Mesodermal cell (in vitro differentiated cells): ENCODE measurements around the gene CAPN3.

Experiments
- H3K27ac ChIP-seq: 2 replicates; pipeline ENCODE4 v1.7.0; 2013; ENCODE audit warnings: mild to moderate bottlenecking, low read depth, low read length, moderate library complexity; ENCODE audit not compliant: severe bottlenecking
- H3K36me3 ChIP-seq: 2 replicates; pipeline ENCODE4 v1.7.1; 2013; ENCODE audit warnings: mild to moderate bottlenecking, low read length, moderate library complexity; ENCODE audit not compliant: control insufficient read depth, insufficient read depth
- H3K4me1 ChIP-seq: one replicate; pipeline ENCODE4 v1.7.1; 2013; ENCODE audit warnings: mild to moderate bottlenecking, low read length; ENCODE audit not compliant: insufficient read depth, control insufficient read depth, poor library complexity, severe bottlenecking
- H3K4me3 ChIP-seq: 2 replicates; pipeline ENCODE4 v1.7.0; 2013; ENCODE audit warnings: low read length, control low read depth, mild to moderate bottlenecking; ENCODE audit not compliant: insufficient read depth, poor library complexity, severe bottlenecking; ENCODE audit errors: extremely low read depth
- H3K9me3 ChIP-seq: 2 replicates; pipeline ENCODE4 v1.7.1; 2013; ENCODE audit warnings: mild to moderate bottlenecking, low read length, moderate library complexity; ENCODE audit not compliant: control insufficient read depth
- WGBS, 2 experiments: methylation state at CpG; one replicate each; pipeline ENCODE4 v1.1.5; 2013; ENCODE audit warnings: missing lambda C conversion rate in 2 of 2; ENCODE audit not compliant: insufficient coverage in 2 of 2; 5-methylcytosine and 5-hydroxymethylcytosine counted together

Gene CAPN3

DNA sequence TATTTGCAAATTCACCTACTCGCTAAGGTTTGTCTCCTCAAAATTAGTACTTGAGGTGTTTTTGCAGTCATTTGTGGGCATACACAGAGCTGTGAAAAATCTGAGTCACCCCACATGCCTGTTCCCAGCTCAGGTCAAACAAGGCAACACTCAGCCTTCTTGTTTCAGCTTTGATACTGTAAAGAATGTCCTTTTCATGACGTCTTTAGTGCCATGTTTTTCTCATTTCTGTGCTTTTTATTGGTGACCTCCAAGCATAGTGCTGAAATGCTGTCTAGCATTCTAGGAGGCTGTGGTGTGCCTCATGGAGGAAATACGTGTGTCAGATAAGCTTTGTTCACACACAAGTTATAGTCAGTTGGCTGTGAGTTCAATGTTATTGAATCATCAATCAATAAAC is 8.8 kb downstream of the CAPN3 start:
- Histone ChIP-seq H3K9me3 (peaks cover 13% of the 10 kb centered on the region), H3K4me1 (no peaks in the 10 kb centered on the region), H3K4me3 (no peak overlapping the region), H3K27ac (no peak overlapping the region), H3K36me3 (no peaks in the 10 kb centered on the region)
- 95 to 100% methylated on average over 1 to 2 of the region's 3 CpGs for WGBS, 2 experiments

DNA sequence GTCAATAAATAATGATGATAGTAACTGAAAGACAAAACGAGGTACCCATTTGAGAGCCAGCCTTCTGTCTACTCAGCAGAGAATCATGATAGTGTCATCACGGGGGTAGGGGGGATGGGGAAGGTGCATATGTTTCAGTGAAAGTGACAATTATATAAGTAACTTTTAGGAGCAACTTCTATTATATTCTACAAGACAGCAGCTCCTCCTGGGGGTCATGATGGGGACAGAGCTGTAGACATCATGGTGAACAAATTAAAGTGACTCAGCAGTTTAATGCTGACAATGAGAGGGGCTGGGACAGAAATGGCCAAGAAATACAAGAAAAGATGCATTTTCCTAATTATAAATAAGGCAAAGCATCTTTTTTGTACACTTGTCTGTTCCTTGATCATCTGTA is 11.8 kb downstream of the CAPN3 start:
- Histone ChIP-seq H3K9me3 (peaks cover 13% of the 10 kb centered on the region), H3K27ac (no peak overlapping the region), H3K36me3 (no peaks in the 10 kb centered on the region), H3K4me1 (no peaks in the 10 kb centered on the region), H3K4me3 (no peak overlapping the region)
- WGBS, 2 experiments = 100% methylated on average over 1 of the region's 2 CpGs; no CpG with 5 or more reads in 1 of the 2 experiments

DNA sequence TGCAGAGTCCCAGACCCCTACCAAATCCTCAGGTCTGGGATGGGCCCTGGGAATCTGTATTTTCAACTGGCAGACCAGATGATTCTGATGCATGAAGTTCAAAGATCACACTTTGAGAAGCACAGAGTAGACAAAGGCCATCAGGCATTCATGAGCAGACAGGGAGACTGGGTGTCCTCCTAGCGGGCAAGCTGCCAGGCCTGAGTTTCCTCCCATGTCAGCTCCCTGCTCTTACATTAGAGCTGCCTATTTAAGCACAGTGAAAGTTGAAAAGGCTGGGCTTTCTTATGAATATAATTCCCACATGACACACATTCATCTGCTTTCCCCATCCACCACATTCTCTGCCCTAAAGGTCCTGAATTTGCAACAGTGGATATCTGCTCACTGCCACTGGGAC is 14.0 kb downstream of the CAPN3 start:
- 100% methylated on average over 1 of the region's 1 CpG; no CpG with 5 or more reads in 1 of the 2 experiments for WGBS, 2 experiments
- peaks cover 16% of the 10 kb centered on the region for H3K9me3 ChIP-seq
- no peak overlapping the region for H3K27ac ChIP-seq
- no peaks in the 10 kb centered on the region for H3K36me3 ChIP-seq
- no peak overlapping the region for H3K4me3 ChIP-seq
- no peaks in the 10 kb centered on the region for H3K4me1 ChIP-seq

DNA sequence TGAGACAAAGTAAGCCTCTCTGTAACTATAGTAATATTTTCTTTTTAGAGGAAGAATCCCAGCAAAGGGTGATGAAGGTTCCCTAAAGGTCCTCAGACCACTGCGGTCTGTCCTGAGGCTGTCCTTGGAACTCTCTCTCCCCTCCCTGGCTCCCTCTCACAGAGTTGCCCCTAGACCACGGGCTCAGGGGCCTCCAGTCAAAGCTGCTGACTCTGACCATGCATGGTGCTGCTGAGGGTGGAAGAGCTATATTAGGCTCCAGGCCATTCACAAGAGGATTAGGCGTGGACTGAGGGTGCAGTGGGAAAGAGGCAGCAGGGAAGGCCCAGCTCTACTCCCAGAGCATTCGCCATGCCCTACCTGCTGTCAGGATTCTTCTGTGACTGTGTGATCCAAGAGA is 14.6 kb downstream of the CAPN3 start:
- 97 to 100% methylated on average over 3 of the region's 4 CpGs for WGBS, 2 experiments
- H3K9me3 ChIP-seq = peaks cover 9% of the 10 kb centered on the region
- H3K4me1 ChIP-seq = no peaks in the 10 kb centered on the region
- H3K4me3 ChIP-seq = no peak overlapping the region
- H3K36me3 ChIP-seq = no peaks in the 10 kb centered on the region
- no peak overlapping the region for H3K27ac ChIP-seq

DNA sequence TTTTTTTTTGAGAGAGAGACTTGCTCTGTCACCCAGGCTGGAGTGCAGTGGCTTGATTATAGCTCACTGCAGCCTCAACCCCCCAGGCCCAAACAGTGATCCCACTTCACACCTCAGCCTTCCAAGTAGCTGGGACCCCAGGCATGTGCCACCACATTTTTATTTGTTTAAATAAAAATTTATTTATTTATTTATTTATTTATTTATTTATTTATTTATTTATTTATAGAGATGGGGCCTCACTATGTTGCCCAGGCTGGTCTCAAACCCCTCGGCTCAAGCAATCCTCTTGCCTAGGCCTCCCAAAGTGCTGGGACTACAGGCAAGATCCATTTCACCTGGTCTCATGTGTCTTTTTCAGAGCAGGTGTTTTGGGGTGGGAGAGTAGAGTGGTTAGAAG is 15.5 kb downstream of the CAPN3 start:
- Histone ChIP-seq H3K9me3 (peaks cover 9% of the 10 kb centered on the region), H3K36me3 (no peaks in the 10 kb centered on the region), H3K27ac (no peak overlapping the region), H3K4me1 (no peaks in the 10 kb centered on the region), H3K4me3 (no peak overlapping the region)
- WGBS, 2 experiments = 67 to 100% methylated on average over 1 of the region's 1 CpG

DNA sequence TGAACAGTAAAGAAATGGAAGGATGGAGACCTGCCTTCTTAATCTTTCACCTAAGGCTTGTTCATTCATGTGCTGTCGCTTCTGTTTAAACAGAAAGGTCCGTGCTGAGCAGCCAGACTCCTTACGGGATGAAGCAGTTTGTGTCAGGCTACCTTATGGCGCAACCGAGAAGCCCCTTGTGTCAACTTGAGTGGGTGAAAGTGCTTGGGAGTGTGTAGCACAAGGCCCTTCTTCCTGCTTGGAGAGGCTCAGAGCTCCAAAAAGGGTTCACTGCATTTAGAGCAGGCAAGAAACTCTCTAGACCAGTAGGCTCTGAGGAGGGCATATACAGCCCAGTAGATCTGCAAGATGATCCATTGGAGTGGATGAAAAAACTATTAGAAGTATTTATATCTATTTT is 16.0 kb downstream of the CAPN3 start:
- H3K4me1 ChIP-seq = no peaks in the 10 kb centered on the region
- peaks cover 9% of the 10 kb centered on the region for H3K9me3 ChIP-seq
- H3K36me3 ChIP-seq = no peaks in the 10 kb centered on the region
- no peak overlapping the region for H3K27ac ChIP-seq
- WGBS, 2 experiments = 97 to 100% methylated on average over 2 to 5 of the region's 5 CpGs
- H3K4me3 ChIP-seq = no peak overlapping the region

DNA sequence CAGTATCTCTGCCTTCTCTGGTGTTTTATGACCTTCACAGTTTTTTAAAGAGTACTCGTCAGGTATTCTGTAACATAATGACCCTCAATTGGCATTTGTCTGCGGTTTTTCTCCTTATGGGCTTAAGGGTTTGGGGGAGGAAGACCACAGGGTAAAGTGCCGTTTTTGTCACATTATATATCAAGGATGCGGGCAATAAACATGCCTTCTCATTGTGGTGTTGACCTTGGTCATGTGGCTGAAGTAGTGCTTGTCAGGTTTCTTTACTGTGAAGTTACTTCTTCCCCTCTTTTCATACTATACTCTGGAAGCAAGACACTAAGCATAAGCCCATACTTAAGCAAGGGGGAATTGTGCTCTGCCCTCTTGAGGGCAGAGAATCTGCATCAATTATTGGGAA is 16.6 kb downstream of the CAPN3 start:
- Histone ChIP-seq H3K36me3 (no peaks in the 10 kb centered on the region), H3K4me1 (no peaks in the 10 kb centered on the region), H3K4me3 (no peak overlapping the region), H3K9me3 (peaks cover 9% of the 10 kb centered on the region), H3K27ac (no peak overlapping the region)
- 86% methylated on average over 1 of the region's 4 CpGs; no CpG with 5 or more reads in 1 of the 2 experiments for WGBS, 2 experiments

DNA sequence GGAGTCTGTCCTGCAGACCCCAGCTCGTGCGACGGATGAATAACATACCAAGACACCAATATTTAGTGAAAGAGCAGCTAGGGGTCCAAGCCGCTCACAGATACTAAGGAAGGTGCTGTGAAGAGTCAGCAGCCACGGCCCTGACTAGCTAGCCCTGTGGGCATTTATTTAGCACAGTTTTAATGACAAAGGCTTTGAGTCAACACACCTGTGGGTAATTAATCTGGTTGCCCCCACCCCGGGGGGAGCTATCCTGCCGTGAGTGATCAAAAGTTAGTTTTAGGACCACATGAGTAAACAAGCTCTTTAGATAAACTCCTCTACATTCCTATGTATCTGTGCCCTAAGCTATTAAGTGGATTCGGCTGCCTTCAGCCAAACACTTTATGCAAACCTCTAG is 18.7 kb downstream of the CAPN3 start:
- Histone ChIP-seq H3K9me3 (peaks cover 6% of the 10 kb centered on the region), H3K36me3 (no peaks in the 10 kb centered on the region), H3K4me1 (no peaks in the 10 kb centered on the region), H3K4me3 (no peak overlapping the region), H3K27ac (no peak overlapping the region)
- 67 to 83% methylated on average over 2 to 3 of the region's 8 CpGs for WGBS, 2 experiments

DNA sequence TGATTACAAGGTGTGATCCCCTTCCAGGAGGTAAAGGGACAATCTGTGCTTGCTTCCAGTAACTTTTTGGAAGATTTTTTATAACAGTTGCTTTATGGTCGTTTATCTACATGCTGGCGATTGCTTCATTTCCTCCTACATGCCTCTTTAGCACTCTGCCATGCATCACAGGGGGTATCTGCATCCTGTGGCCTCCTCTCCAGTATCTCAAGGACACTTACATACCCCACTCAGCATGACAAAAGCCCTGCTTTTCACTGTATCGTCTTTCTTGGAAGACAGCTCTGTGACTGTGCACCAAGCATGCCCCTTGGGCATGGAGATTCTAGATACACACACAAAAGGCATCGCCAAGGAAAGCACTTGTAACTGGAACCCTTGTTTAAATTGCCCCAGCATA is 25.3 kb downstream of the CAPN3 start:
- 36 to 47% methylated on average over 3 to 4 of the region's 4 CpGs for WGBS, 2 experiments
- no peak overlapping the region for H3K27ac ChIP-seq

DNA sequence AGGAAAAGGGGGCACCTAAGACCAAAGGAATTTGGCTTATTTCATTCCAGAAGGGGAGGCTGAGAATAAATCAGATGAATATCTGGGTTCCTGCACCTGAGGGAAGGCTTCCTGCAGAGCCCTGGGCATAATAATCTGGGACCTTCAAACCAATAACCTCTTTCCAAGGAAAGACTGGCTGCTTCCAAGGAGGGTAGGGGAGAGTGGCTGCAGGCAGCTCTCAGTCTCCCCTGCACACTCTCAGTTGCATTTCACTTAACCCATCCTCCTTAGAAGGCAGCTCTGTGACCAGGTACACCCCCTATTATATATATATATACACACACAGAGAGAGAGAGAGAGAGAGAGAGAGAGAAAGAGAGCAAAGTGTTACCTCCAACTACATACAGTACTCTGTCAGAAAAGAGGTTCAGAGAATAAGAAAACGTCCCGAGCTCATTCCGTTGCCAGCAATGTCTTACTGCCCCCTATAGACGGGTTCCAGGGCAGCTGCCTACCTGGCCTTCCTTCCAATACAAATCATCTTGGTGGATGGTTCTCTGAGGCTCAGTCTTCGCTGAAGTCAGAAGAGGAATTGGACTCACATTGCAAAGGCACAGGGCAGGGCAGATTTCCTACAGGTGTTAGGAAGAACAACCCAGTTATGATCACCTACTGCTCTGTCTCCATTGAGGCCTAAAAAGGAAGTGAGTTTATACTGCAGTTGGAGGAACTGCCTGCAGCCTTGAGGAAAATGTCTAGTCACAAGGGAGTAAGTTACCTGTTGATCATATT is 26.1 kb downstream of the CAPN3 start:
- 13 to 19% methylated on average over 4 to 5 of the region's 5 CpGs for WGBS, 2 experiments
- Histone ChIP-seq H3K4me3 (no peak overlapping the region), H3K27ac (peak overlapping the region; percentile 26), H3K9me3 (no peaks in the 10 kb centered on the region), H3K4me1 (peaks cover 13% of the 10 kb centered on the region), H3K36me3 (no peaks in the 10 kb centered on the region)

More for the DNA sequence above, 25.3 kb downstream of the CAPN3 start:
- Histone ChIP-seq H3K4me3 (no peak overlapping the region), H3K36me3 (no peaks in the 10 kb centered on the region), H3K9me3 (no peaks in the 10 kb centered on the region), H3K4me1 (peaks cover 13% of the 10 kb centered on the region)

DNA sequence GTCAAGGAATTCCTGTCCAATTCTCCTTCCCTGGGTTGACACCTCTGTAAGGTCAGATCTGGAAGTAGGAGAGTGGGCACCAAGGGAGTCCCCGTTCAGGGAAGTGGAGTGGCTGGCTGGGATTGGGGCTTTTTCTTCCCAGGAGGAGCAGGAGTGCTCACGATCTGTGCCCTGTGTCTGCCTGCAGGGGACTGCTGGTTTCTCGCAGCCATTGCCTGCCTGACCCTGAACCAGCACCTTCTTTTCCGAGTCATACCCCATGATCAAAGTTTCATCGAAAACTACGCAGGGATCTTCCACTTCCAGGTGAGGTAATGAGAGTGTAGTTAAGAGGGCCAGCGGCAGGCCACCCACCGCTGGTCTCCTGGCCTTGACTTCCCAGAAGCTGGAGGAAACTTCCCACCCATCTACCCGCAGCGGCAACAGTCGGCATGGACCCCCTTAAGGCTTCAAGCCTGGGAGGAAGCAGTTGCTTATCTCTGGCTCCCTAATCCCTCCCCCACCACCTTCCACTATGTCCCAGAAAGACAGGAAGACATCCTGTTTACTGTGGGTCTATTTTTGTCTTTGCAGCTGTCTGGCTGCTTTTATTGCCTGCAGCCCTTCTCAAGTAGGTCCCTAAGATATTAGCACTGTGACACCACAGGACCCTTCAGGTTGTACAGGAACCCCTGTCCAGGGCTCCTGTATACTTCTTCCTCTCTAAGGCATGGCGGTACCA is 26.8 kb downstream of the CAPN3 start:
- Histone ChIP-seq H3K9me3 (no peaks in the 10 kb centered on the region), H3K27ac (peak overlapping the region; percentile 30), H3K4me1 (peaks cover 13% of the 10 kb centered on the region), H3K36me3 (no peaks in the 10 kb centered on the region), H3K4me3 (no peak overlapping the region)
- 69 to 74% methylated on average over 7 to 8 of the region's 12 CpGs for WGBS, 2 experiments
